GM18498 (cell line): ENCODE results near the gene ANXA2.

ENCODE experiments used
- ATAC-seq: cut with Tn5 transposase; IDR thresholded peaks from one replicate; pipeline ENCODE4 v1.9.1; 2021; ENCODE audit warnings: mild to moderate bottlenecking, moderate library complexity; ENCODE audit not compliant: unreplicated experiment

ANXA2 gene

GRCh38 chr15:60390871-60391501, 6.8 kb downstream of the ANXA2 start:
- no peak for ATAC-seq

GRCh38 chr15:60390231-60390630, 7.6 kb downstream of the ANXA2 start:
- no peak for ATAC-seq

GRCh38 chr15:60389261-60390077, 8.3 kb downstream of the ANXA2 start:
- ATAC-seq, result peak; percentile 88

GRCh38 chr15:60387321-60387720, 10.5 kb downstream of the ANXA2 start:
- ATAC-seq, result no peak

GRCh38 chr15:60386615-60387014, 11.2 kb downstream of the ANXA2 start:
- no peak for ATAC-seq

- ATAC-seq, result no peak
These were observed 11.9 kb downstream of the ANXA2 start for GRCh38 chr15:60385620-60386552.

- no peak for ATAC-seq
These were observed 13.2 kb downstream of the ANXA2 start for GRCh38 chr15:60384526-60385126.

- no peak for ATAC-seq
These were observed 13.7 kb downstream of the ANXA2 start for GRCh38 chr15:60384053-60384452.

GRCh38 chr15:60382773-60383674, 14.8 kb downstream of the ANXA2 start:
- ATAC-seq, result no peak

- ATAC-seq, result no peak
These were observed 16.5 kb downstream of the ANXA2 start for GRCh38 chr15:60381148-60381788.

- ATAC-seq, result no peak
These were observed 18.1 kb downstream of the ANXA2 start for GRCh38 chr15:60379525-60380274.

- ATAC-seq, result no peak
These were observed 18.6 kb downstream of the ANXA2 start for GRCh38 chr15:60379185-60379524.

GRCh38 chr15:60376677-60377095, 21.1 kb downstream of the ANXA2 start:
- no peak for ATAC-seq

GRCh38 chr15:60375306-60375705, 22.5 kb downstream of the ANXA2 start:
- no peak for ATAC-seq

- no peak for ATAC-seq
These were observed 23.1 kb downstream of the ANXA2 start for GRCh38 chr15:60374628-60375081.

GRCh38 chr15:60374209-60374608, 23.6 kb downstream of the ANXA2 start:
- ATAC-seq, result no peak

- no peak for ATAC-seq
These were observed 24.0 kb downstream of the ANXA2 start for GRCh38 chr15:60373745-60374144.

- no peak for ATAC-seq
These were observed 24.5 kb downstream of the ANXA2 start for GRCh38 chr15:60373327-60373726.

- no peak for ATAC-seq
These were observed 25.0 kb downstream of the ANXA2 start for GRCh38 chr15:60372756-60373155.
